GM10266 (cell line): ENCODE measurements around the gene SIRT4.

Source experiments
- DNase-seq: peaks from one replicate; pipeline ENCODE4 v3.0.0; 2012; ENCODE audit errors: extremely low spot score
- CTCF ChIP-seq: IDR thresholded peaks from 2 replicates; pipeline ENCODE4 v1.5.1; 2012; ENCODE audit warnings: mild to moderate bottlenecking, low read depth; ENCODE audit not compliant: control insufficient read depth, insufficient read depth; ENCODE audit errors: missing control alignments

SIRT4 gene

GRCh38 chr12:120353136-120353535, 51.0 kb downstream of the SIRT4 start:
- no peak for TF ChIP-seq CTCF

GRCh38 chr12:120353556-120354317, 51.6 kb downstream of the SIRT4 start:
- no peak for TF ChIP-seq CTCF
- no peak for DNase-seq

More at GRCh38 chr12:120353136-120353535, 51.0 kb downstream of the SIRT4 start:
- no peak for DNase-seq

- DNase-seq: peak; percentile 90
- TF ChIP-seq CTCF: peak; percentile 87
These were observed 54.5 kb downstream of the SIRT4 start for GRCh38 chr12:120356567-120357030.

GRCh38 chr12:120357104-120357503, 55.0 kb downstream of the SIRT4 start:
- no peak for DNase-seq
- no peak for TF ChIP-seq CTCF

GRCh38 chr12:120358412-120359100, 56.4 kb downstream of the SIRT4 start:
- DNase-seq: no peak
- TF ChIP-seq CTCF: no peak

GRCh38 chr12:120359128-120359527, 57.0 kb downstream of the SIRT4 start:
- no peak for TF ChIP-seq CTCF
- no peak for DNase-seq
